Measurements from ENCODE around the gene ARMCX1. TPM values are rescaled to one million over a fixed set of nuclear protein-coding genes. Genes with fewer than 3 reads are reported as not detected.

Gene ARMCX1
- total RNA-seq, 1 experiment from 2014 or later = not detected

DNA sequence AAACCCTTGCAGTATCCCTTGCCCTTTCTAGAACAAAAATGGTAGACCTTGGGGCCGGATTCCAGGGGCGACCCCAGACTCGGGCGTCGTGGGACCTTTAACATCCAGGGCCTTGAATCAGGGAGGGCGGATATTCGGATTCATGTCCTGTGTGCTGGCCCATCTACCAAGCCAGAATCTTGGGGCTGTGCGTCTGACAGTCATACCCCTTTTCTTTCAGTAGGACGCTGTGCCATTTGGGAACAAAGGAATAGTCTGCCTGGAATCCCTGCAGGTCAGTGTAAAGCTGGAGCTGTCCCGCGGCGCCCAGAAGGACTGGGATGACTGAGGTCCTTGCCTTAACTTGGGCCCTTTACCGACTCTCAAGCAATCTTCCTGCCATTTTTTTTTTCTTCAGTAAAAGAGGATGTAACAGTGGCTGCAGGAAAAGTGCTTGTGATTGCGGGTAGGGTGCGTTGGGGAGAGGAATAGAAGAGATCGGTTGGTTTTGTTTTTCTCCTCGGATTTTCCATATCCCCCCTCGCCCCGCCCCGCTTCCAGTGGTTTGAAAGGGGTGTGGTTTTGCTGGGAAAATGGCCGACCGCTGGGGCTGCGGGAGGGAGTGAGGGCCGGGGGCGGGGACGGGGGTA, 518 bp downstream of the ARMCX1 start:
- ATAC-seq = no peak
- no peaks in the 10 kb centered on the region for H3K4me1 ChIP-seq (ENCODE audit: insufficient read depth, low read length)
- no peaks in the 10 kb centered on the region for H3K9me3 ChIP-seq (ENCODE audit: low read length)
- no peak overlapping the region for H3K4me3 ChIP-seq (ENCODE audit: low read length)
- peaks cover 9% of the 10 kb centered on the region; the same call in 1 of the 2 replicates for H3K27me3 ChIP-seq (ENCODE audit: low read length)
- no peaks in the 10 kb centered on the region for H3K79me2 ChIP-seq (ENCODE audit: low read length)
- H4K20me1 ChIP-seq (ENCODE audit: low read length) = no peaks in the 10 kb centered on the region
- DNase-seq = no peak
- no peak overlapping the region for H3K9ac ChIP-seq (ENCODE audit: low read length)
- CTCF ChIA-PET = no interaction called here
- H3K4me2 ChIP-seq (ENCODE audit: low read length) = no peak overlapping the region
- TF ChIP-seq EZH2 (IDR thresholded peaks at IDR 0.05; ENCODE audit: low read length, unreplicated experiment) (no peak), EZH2phosphoT487 (IDR thresholded peaks at IDR 0.05; ENCODE audit: borderline replicate concordance, low read length) (no peak)
- TF ChIP-seq, protein P1, sequence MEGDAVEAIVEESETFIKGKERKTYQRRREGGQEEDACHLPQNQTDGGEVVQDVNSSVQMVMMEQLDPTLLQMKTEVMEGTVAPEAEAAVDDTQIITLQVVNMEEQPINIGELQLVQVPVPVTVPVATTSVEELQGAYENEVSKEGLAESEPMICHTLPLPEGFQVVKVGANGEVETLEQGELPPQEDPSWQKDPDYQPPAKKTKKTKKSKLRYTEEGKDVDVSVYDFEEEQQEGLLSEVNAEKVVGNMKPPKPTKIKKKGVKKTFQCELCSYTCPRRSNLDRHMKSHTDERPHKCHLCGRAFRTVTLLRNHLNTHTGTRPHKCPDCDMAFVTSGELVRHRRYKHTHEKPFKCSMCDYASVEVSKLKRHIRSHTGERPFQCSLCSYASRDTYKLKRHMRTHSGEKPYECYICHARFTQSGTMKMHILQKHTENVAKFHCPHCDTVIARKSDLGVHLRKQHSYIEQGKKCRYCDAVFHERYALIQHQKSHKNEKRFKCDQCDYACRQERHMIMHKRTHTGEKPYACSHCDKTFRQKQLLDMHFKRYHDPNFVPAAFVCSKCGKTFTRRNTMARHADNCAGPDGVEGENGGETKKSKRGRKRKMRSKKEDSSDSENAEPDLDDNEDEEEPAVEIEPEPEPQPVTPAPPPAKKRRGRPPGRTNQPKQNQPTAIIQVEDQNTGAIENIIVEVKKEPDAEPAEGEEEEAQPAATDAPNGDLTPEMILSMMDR (conservative IDR thresholded peaks at IDR 0.05; ENCODE audit: low read depth, low read length) = no peak
- H3K27ac ChIP-seq (ENCODE audit: low read length) = no peak overlapping the region
- H2AFZ ChIP-seq (ENCODE audit: low read length) = no peak overlapping the region
- no TSS peak for BruUV-seq (replicated peaks)
- POLR2A ChIA-PET (ENCODE audit: unreplicated experiment) = no interaction called here
- no peaks in the 10 kb centered on the region for H3K36me3 ChIP-seq (ENCODE audit: low read depth, low read length)
- no peaks in the 10 kb centered on the region for H3K9me2 ChIP-seq (replicated peaks; ENCODE audit: low read length)
- no peaks in the 10 kb centered on the region for H3F3A ChIP-seq (ENCODE audit: low read length, unreplicated experiment)
- intact Hi-C loops (cut with micrococcal nuclease) = no loop called here

DNA sequence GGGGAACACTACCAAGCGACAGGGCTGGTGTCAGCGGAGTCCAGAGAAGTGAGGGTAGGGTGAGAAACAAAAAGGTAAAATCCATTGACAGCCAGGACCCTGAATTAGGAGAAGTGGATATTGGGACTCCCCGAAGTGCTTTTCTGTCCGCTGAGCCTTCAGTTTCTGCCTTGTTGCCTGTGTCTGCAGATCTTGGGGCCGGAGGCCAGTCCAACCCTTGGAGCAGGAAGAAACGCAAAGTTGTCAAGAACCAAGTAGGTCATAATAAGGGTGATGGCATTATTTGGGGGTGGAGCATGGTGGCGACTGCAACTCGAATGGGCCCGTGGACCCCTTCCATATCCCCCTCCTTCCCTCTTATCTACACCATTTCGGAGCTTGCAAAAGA, 1.0 kb downstream of the ARMCX1 start:
- Histone ChIP-seq H3K9ac (ENCODE audit: low read length) (no peak overlapping the region), H3K27me3 (ENCODE audit: low read length) (peaks cover 9% of the 10 kb centered on the region; the same call in 1 of the 2 replicates), H2AFZ (ENCODE audit: low read length) (no peak overlapping the region), H3K4me3 (ENCODE audit: low read length) (no peak overlapping the region), H4K20me1 (ENCODE audit: low read length) (no peaks in the 10 kb centered on the region), H3K4me2 (ENCODE audit: low read length) (no peak overlapping the region), H3K79me2 (ENCODE audit: low read length) (no peaks in the 10 kb centered on the region), H3K9me3 (ENCODE audit: low read length) (no peaks in the 10 kb centered on the region), H3K4me1 (ENCODE audit: insufficient read depth, low read length) (no peaks in the 10 kb centered on the region), H3F3A (ENCODE audit: low read length, unreplicated experiment) (no peaks in the 10 kb centered on the region), H3K27ac (ENCODE audit: low read length) (no peak overlapping the region), H3K36me3 (ENCODE audit: low read depth, low read length) (no peaks in the 10 kb centered on the region), H3K9me2 (replicated peaks; ENCODE audit: low read length) (no peaks in the 10 kb centered on the region)
- CTCF ChIA-PET = no interaction called here
- no peak for TF ChIP-seq EZH2 (IDR thresholded peaks at IDR 0.05; ENCODE audit: low read length, unreplicated experiment)
- TF ChIP-seq, protein P1 (conservative IDR thresholded peaks at IDR 0.05; ENCODE audit: low read depth, low read length) = no peak
- TF ChIP-seq EZH2phosphoT487 (IDR thresholded peaks at IDR 0.05; ENCODE audit: borderline replicate concordance, low read length) = no peak
- no TSS peak for BruUV-seq (replicated peaks)
- intact Hi-C loops (cut with micrococcal nuclease) = no loop called here
- DNase-seq = no peak
- POLR2A ChIA-PET (ENCODE audit: unreplicated experiment) = no interaction called here
- no peak for ATAC-seq

DNA sequence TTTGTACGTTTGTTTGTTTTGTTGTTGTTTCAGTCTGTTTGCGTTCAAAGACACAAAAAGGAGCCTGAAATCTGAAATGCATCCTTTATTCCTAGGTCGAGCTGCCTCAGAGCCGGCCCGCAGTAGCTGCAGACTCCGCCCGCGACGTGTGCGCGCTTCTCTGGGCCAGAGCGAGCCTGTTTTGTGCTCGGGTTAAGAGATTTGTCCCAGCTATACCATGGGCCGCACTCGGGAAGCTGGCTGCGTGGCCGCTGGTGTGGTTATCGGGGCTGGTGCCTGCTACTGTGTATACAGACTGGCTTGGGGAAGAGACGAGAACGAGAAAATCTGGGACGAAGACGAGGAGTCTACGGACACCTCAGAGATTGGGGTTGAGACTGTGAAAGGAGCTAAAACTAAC, 2.4 kb downstream of the ARMCX1 start:
- no TSS peak for BruUV-seq (replicated peaks)
- Histone ChIP-seq H3K4me1 (ENCODE audit: insufficient read depth, low read length) (no peaks in the 10 kb centered on the region), H3K79me2 (ENCODE audit: low read length) (no peaks in the 10 kb centered on the region), H3K9me2 (replicated peaks; ENCODE audit: low read length) (no peaks in the 10 kb centered on the region), H3K36me3 (ENCODE audit: low read depth, low read length) (no peaks in the 10 kb centered on the region), H4K20me1 (ENCODE audit: low read length) (no peaks in the 10 kb centered on the region), H3K9ac (ENCODE audit: low read length) (no peak overlapping the region), H3K4me2 (ENCODE audit: low read length) (no peak overlapping the region), H3K4me3 (ENCODE audit: low read length) (no peak overlapping the region), H3K9me3 (ENCODE audit: low read length) (no peaks in the 10 kb centered on the region), H3F3A (ENCODE audit: low read length, unreplicated experiment) (no peaks in the 10 kb centered on the region), H3K27me3 (ENCODE audit: low read length) (peaks cover 9% of the 10 kb centered on the region; the same call in 1 of the 2 replicates), H3K27ac (ENCODE audit: low read length) (no peak overlapping the region), H2AFZ (ENCODE audit: low read length) (no peak overlapping the region)
- intact Hi-C loops (cut with micrococcal nuclease) = no loop called here
- DNase-seq (no peak), ATAC-seq (no peak)
- TF ChIP-seq EZH2phosphoT487 (IDR thresholded peaks at IDR 0.05; ENCODE audit: borderline replicate concordance, low read length) = no peak
- TF ChIP-seq EZH2 (IDR thresholded peaks at IDR 0.05; ENCODE audit: low read length, unreplicated experiment) = no peak
- TF ChIP-seq, protein P1 (conservative IDR thresholded peaks at IDR 0.05; ENCODE audit: low read depth, low read length) = no peak
- ChIA-PET CTCF (no interaction called here), POLR2A (ENCODE audit: unreplicated experiment) (no interaction called here)
